ENCODE data around the gene TTC33. TPM values are rescaled to one million over a fixed set of nuclear protein-coding genes. Genes with fewer than 3 reads are reported as not detected.
A peak's percentile ranks its signal among the peaks of the same experiment; 100 is the strongest.

Gene TTC33
- total and polyA plus RNA-seq, 12 donors, result 6.4 to 20.1 (median 17.5) TPM

DNA sequence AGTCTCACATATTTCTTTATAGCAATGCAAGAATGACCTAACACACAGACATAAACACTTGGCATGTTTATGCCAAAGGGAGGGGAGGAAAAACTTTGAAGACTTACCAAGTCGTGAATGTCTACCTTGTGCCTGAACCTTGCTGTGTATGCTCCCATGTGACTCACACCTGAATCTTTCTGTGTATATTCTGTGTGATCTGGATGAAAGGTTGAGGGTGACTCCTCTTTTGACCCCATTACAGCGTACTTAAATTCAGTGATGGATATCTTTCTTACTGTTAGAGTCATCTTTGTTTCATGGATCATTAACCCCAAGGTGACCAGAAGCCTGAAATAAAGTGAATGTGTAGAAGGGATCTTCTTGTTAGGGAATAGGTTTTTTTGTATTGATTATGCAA is 129.0 kb downstream of the TTC33 start:
- Histone ChIP-seq H3K4me1 (peaks cover 0 to 33% (median 0%) of the 10 kb centered on the region in 9 donors), H3K36me3 (no peaks in the 10 kb centered on the region), H3K9me3 (no peaks in the 10 kb centered on the region), H3K27me3 (no peaks in the 10 kb centered on the region), H3K4me3 (no peak overlapping the region), H3K27ac (no peak overlapping the region)
- TF ChIP-seq CTCF (IDR thresholded peaks at IDR 0.05), result no peak
- intact Hi-C loops (cut with DNase I), result loop anchor here in 1 of 10 donors (10.0 kb wide), 1 partner anchor 422 kb away; no protein-coding TSS in a partner anchor
- WGBS, 2 donors, result 78 to 81% methylated on average over 2 of the region's 2 CpGs
- ATAC-seq (no peak), DNase-seq (no peak)

DNA sequence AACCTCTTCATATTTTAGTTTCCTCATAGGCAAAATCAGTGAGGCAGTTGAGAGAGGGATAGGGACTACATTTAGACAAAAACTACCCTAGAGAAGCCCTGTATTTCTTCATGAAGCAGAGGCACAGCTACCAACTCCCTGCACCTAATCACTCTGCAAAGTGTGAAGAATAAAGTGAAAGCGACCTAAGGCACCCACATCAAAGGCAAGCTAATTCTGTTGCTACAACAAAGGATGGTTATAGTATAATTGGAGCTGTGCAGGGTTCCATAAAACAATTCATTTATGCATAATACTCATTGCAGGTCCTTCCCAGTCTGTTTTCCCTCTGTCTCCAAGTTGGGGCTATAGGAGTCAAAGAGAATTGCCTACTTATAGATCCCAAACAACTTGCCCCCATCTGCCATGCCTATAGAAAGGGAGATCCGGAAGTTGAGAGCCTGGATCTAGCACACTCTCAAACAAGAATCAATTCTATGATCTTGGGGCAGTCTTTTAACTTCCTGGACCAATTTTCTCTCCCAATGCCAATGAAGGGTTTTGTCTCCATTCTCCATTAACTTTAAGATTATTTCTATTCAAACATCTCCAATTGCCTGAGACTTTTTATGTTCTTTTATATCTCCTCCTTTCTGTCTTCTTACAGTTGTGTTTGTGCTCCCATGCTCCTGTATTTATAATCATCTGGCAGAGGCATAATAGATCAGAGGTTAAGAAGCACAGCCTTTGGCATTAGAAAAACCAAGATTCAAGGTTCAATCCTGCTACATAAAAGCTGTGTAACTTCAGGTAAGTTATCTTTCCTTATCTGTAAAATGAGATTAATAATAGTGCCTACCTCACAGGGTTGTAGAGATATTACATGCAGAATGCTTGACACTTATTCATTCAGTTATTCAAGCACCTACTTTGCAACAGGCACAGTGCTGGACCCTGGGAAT is 132.0 kb downstream of the TTC33 start:
- no peak for DNase-seq
- intact Hi-C loops (cut with DNase I), result loop anchor here in 1 of 10 donors (2.0 to 10.0 kb wide), 2 partner anchors 55 to 419 kb away; partner anchors contain the start of gene PTGER4
- no peaks in the 10 kb centered on the region for H3K9me3 ChIP-seq
- 68 to 72% methylated on average over 2 of the region's 2 CpGs for WGBS, 2 donors
- no peaks in the 10 kb centered on the region for H3K36me3 ChIP-seq
- no peak for ATAC-seq
- H3K4me3 ChIP-seq, result no peak overlapping the region
- H3K4me1 ChIP-seq, result peaks cover 0 to 27% (median 0%) of the 10 kb centered on the region in 9 donors
- H3K27ac ChIP-seq, result peak overlapping the region in 8 of 10 donors; percentile 11 to 75 (median 44)
- no peaks in the 10 kb centered on the region for H3K27me3 ChIP-seq
- no peak for TF ChIP-seq CTCF (IDR thresholded peaks at IDR 0.05)

DNA sequence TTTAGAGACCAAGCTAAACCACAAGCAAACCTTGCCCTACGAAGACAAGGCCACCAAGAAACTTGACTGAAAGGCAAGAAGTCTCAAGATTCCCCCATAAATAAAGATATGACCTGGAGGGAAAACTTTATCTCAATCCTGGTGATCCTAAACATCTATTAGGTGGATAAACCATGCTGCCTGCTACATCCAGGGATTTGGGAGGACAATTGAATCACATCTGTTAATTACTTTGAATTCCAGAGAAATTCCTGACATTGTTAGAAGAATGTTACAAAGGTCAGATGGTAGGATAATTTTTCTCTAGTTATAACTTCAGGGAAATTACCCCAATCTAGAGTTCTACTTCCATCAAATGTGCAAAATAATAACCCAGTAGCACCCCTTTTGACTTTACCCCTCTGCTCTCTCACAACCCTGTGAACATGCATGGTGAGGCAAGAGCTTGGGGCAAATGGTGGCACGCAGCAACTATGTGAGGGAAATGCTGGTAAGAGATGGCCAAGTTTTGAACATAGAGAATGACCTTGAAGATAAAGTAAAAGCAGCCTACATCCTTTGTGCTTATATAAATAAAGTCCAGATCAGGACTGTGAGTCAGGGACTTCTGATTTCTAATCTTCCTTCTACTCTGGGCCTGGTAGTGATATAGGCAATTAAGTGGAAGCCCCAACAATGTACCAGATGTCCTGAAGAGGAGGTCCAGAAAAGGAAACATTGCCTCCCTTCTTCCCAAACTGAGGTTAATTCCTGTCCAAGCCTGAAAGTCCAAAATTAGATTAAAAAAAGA is 133.1 kb downstream of the TTC33 start:
- H3K36me3 ChIP-seq, result no peaks in the 10 kb centered on the region
- ATAC-seq (peak in 4 of 8 donors; percentile 46 to 74 (median 55)), DNase-seq (no peak)
- H3K4me1 ChIP-seq, result peaks cover 0 to 19% (median 0%) of the 10 kb centered on the region in 9 donors
- no peaks in the 10 kb centered on the region for H3K9me3 ChIP-seq
- H3K4me3 ChIP-seq, result no peak overlapping the region
- H3K27me3 ChIP-seq, result no peaks in the 10 kb centered on the region
- no peak for TF ChIP-seq CTCF (IDR thresholded peaks at IDR 0.05)
- H3K27ac ChIP-seq, result peak overlapping the region in 8 of 10 donors; percentile 29 to 75 (median 54)
- WGBS, 2 donors, result 49 to 63% methylated on average over 2 of the region's 2 CpGs
- intact Hi-C loops (cut with DNase I), result loop anchor here in 1 of 10 donors (2.0 to 10.0 kb wide), 2 partner anchors 56 to 418 kb away; partner anchors contain the start of gene PTGER4

GRCh38 chr5:40619421-40619820 is 136.3 kb downstream of the TTC33 start:
- ATAC-seq (no peak), DNase-seq (no peak)
- no peaks in the 10 kb centered on the region for H3K27me3 ChIP-seq
- no peaks in the 10 kb centered on the region for H3K36me3 ChIP-seq
- no peak for TF ChIP-seq CTCF (IDR thresholded peaks at IDR 0.05)
- H3K9me3 ChIP-seq, result peaks cover 0 to 3% (median 0%) of the 10 kb centered on the region in 11 donors
- H3K4me1 ChIP-seq, result peaks cover 0 to 38% (median 0%) of the 10 kb centered on the region in 9 donors
- intact Hi-C loops (cut with DNase I), result loop anchor here in 1 of 10 donors (10.0 kb wide), 1 partner anchor 185 kb away; no protein-coding TSS in a partner anchor
- 80 to 83% methylated on average over 1 of the region's 1 CpG for WGBS, 2 donors
- H3K4me3 ChIP-seq, result no peak overlapping the region
- H3K27ac ChIP-seq, result no peak overlapping the region

Measured in heart right ventricle (tissue), 16 donors.